HepG2 (cell line): Measurements from ENCODE around the gene DOC2A. TPM values are rescaled to one million over a fixed set of nuclear protein-coding genes. Genes with fewer than 3 reads are reported as not detected.

Experiments used
- DR1 ChIP-seq: sonication (generic); formaldehyde crosslinking; IDR thresholded peaks from 2 replicates; pipeline ENCODE4 v1.8.0; 2021; ENCODE audit warnings: mild to moderate bottlenecking, missing genetic modification reagents, inconsistent platforms
- FOXC1 ChIP-seq: sonication (generic); formaldehyde crosslinking; IDR thresholded peaks from 2 replicates; pipeline ENCODE4 v1.8.0; 2022; ENCODE audit warnings: mild to moderate bottlenecking, missing genetic modification reagents, borderline replicate concordance
- HDAC6 ChIP-seq: fragments of 200-600 bp; sonication (generic); IDR thresholded peaks from 2 replicates; pipeline ENCODE4 v1.7.0; 2017; ENCODE audit warnings: mild to moderate bottlenecking, antibody characterized with exemption, low read length, low read depth
- HNF4G ChIP-seq, 2 experiments: sonication (generic) in 1 of 2; formaldehyde crosslinking in 1 of 2; IDR thresholded peaks; 2 replicates each; pipeline versions ENCODE4 v1.4.0 to v1.6.1; 2011 to 2020; ENCODE audit warnings: borderline replicate concordance in 2 of 2, low read depth in 2 of 2, mild to moderate bottlenecking in 2 of 2, low read length in 1 of 2, missing genetic modification reagents in 1 of 2, moderate library complexity in 1 of 2
- IRX3 ChIP-seq: sonication (generic); formaldehyde crosslinking; IDR thresholded peaks from 2 replicates; pipeline ENCODE4 v1.8.1; 2023; ENCODE audit warnings: mild to moderate bottlenecking, low read depth, missing genetic modification reagents, borderline replicate concordance
- ISL2 ChIP-seq: sonication (generic); formaldehyde crosslinking; IDR thresholded peaks from 2 replicates; pipeline ENCODE4 v1.5.0; 2020; ENCODE audit warnings: missing genetic modification reagents
- NCOR1 ChIP-seq: fragments of 200-600 bp; sonication (generic); IDR thresholded peaks from 2 replicates; pipeline ENCODE4 v1.7.0; 2017; ENCODE audit warnings: antibody characterized with exemption, low read length, borderline replicate concordance
- RAD21 ChIP-seq: fragments of 450-650 bp; formaldehyde crosslinking; IDR thresholded peaks from 2 replicates; pipeline ENCODE4 v1.5.0; 2020; ENCODE audit warnings: mild to moderate bottlenecking
- SP2 ChIP-seq: sonication (generic); formaldehyde crosslinking; IDR thresholded peaks from 2 replicates; pipeline ENCODE4 v1.5.1; 2020; ENCODE audit warnings: mild to moderate bottlenecking, missing genetic modification reagents
- TRIM24 ChIP-seq: sonication (generic); formaldehyde crosslinking; IDR thresholded peaks from 2 replicates; pipeline ENCODE4 v1.8.0; 2022; ENCODE audit warnings: mild to moderate bottlenecking, missing genetic modification reagents
- ZNF326 ChIP-seq: sonication (generic); formaldehyde crosslinking; IDR thresholded peaks from 2 replicates; pipeline ENCODE4 v1.4.0; 2020; ENCODE audit warnings: missing genetic modification reagents, borderline replicate concordance
- ZNF546 ChIP-seq: sonication (generic); formaldehyde crosslinking; conservative IDR thresholded peaks from 2 replicates; pipeline ENCODE4 v1.8.1; 2023; ENCODE audit warnings: mild to moderate bottlenecking, missing genetic modification reagents
- ZNF550 ChIP-seq: sonication (generic); formaldehyde crosslinking; IDR thresholded peaks from 2 replicates; pipeline ENCODE4 v1.4.0; 2020; ENCODE audit warnings: mild to moderate bottlenecking, missing genetic modification reagents, borderline replicate concordance
- ZNF772 ChIP-seq: sonication (generic); formaldehyde crosslinking; IDR thresholded peaks from 2 replicates; pipeline ENCODE4 v1.5.0; 2020; ENCODE audit warnings: mild to moderate bottlenecking, missing genetic modification reagents
- polyA plus RNA-seq, 8 experiments: library from polyadenylated mRNA; depleted of rRNA in 3 of 8; stranded (reverse) in 7 of 8; unstranded in 1 of 8; fragments of >200 nt; fragmentation: Illumina TruSeq in 4 of 8; extraction: Trizol in 4 of 8; gene quantifications; 2 replicates each; pipeline versions ENCODE4 v1.2.1 to v1.2.3, GENCODE V29; 2011 to 2016; ENCODE audit warnings: low read depth in 4 of 8, missing spikeins in 1 of 8, mixed read lengths in 1 of 8; ENCODE audit not compliant: insufficient read depth in 1 of 8
- total RNA-seq, 5 experiments: library from RNA; depleted of rRNA; stranded (reverse); fragments of >200 nt; fragmentation: Illumina TruSeq; extraction: Trizol; gene quantifications; 2 replicates each; pipeline ENCODE4 v1.2.3, GENCODE V29; 2016; ENCODE audit warnings: low read depth in 1 of 5
- TF ChIP-seq, protein P1 (sequence below): IDR thresholded peaks from 2 replicates; pipeline ENCODE4 v1.6.1; 2016; ENCODE audit warnings: mild to moderate bottlenecking, missing biosample characterization, missing genetic modification reagents
- TF ChIP-seq, protein P2 (sequence below): sonication (generic); formaldehyde crosslinking; IDR thresholded peaks from 2 replicates; pipeline ENCODE4 v1.4.0; 2020; ENCODE audit warnings: missing genetic modification reagents, low read depth, mild to moderate bottlenecking, borderline replicate concordance
- TF ChIP-seq, protein P3 (sequence below): sonication (generic); formaldehyde crosslinking; IDR thresholded peaks from 2 replicates; pipeline ENCODE4 v1.5.0; 2020; ENCODE audit warnings: mild to moderate bottlenecking, missing genetic modification reagents
- TF ChIP-seq, protein P4 (sequence below), 2 experiments: sonication (generic) in 1 of 2; formaldehyde crosslinking in 1 of 2; IDR thresholded peaks; 2 replicates each; pipeline versions ENCODE4 v1.6.1 to v1.9.0; 2014 to 2022; ENCODE audit warnings: antibody characterized with exemption in 1 of 2, borderline replicate concordance in 1 of 2, inconsistent platforms in 1 of 2, low read depth in 1 of 2, missing genetic modification reagents in 1 of 2

The DOC2A gene
- total and polyA plus RNA-seq, 2 of the 13 experiments (the other 11 are each of a cell fraction or from before 2014, with no cell fraction given), result 0.15 to 0.55 TPM

DNA sequence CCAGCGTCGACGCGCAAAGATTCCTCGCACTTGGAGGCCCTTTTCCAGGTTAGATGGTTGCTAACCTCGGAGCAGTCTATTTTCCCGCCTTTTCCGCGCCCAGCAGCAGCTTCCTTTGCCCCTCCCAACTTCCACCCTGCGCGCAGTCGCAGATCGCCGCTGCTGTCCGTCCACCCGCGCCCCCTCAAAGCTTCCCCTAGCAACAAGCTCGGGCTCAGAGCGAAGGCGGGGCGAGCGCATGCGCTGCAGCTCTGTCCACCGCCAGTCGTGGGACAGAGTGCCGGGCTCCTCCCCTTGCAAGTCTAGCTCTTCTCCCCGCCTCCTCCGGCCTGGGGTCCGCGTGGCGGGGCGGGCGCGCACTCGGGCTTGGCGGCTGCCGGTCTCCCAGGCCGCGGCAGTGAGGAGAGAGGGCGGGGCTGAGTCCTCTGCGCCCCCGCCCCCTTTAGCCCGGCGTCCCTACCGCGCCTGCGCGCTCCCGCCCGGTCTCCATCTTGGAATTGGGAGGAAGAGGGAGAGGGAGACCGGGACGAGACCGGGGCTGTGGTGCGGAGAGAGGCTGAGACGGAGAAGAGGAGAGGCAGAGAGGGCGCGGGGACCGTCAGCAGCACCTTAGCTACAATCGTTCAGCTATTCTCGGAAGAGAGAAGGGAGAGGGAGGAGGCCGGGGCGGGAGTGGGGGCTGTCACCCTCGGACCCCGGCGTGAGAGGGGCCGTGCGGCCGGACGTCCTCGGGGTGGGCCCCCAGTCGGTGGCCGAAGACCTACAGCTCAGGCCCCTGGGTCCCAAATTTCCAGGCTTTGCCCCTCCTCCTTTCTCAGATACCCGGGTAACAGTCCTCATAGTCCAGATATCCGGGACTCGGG is 37.2 kb downstream of the DOC2A start, which contains the start of gene TAOK2 (continued):
- TF ChIP-seq, protein P1, sequence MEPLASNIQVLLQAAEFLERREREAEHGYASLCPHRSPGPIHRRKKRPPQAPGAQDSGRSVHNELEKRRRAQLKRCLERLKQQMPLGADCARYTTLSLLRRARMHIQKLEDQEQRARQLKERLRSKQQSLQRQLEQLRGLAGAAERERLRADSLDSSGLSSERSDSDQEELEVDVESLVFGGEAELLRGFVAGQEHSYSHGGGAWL, result peak; percentile 89
- TF ChIP-seq NCOR1 (no peak), DR1 (peak; percentile 96), ZNF326 (0 out of 2 replicates have a peak, but pooled peaks have one; percentile 73), ZNF546 (CRISPR knock-in tag) (peak; percentile 86), ZNF772 (CRISPR knock-in tag) (no peak; the same call in 1 of the 2 replicates), HDAC6 (no peak), ZNF550 (CRISPR knock-in tag) (no peak; the same call in 1 of the 2 replicates), RAD21 (CRISPR knock-in tag) (peak; percentile 5), HNF4G (IDR thresholded peaks at IDR 0.05; ENCODE audit: borderline replicate concordance, low read depth, low read length) (no peak; the same call in 1 of the 2 replicates), HNF4G (CRISPR knock-in tag; IDR thresholded peaks at IDR 0.05; ENCODE audit: borderline replicate concordance, low read depth) (peak; percentile 34; the same call in 1 of the 2 replicates), FOXC1 (CRISPR knock-in tag) (peak; percentile 65; the same call in 1 of the 2 replicates), IRX3 (CRISPR knock-in tag) (peak; percentile 48; the same call in 1 of the 2 replicates), TRIM24 (CRISPR knock-in tag) (no peak), ISL2 (CRISPR knock-in tag) (peak; percentile 88), SP2 (CRISPR knock-in tag) (peak; percentile 34)
- TF ChIP-seq, protein P2, sequence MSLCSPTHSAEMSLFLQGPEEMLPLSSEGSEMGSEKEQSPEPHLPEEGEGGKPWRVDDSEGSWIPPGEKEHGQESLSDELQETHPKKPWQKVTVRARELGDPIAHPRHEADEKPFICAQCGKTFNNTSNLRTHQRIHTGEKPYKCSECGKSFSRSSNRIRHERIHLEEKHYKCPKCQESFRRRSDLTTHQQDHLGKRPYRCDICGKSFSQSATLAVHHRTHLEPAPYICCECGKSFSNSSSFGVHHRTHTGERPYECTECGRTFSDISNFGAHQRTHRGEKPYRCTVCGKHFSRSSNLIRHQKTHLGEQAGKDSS, result peak; percentile 90; the same call in 1 of the 2 replicates
- TF ChIP-seq, protein P3, sequence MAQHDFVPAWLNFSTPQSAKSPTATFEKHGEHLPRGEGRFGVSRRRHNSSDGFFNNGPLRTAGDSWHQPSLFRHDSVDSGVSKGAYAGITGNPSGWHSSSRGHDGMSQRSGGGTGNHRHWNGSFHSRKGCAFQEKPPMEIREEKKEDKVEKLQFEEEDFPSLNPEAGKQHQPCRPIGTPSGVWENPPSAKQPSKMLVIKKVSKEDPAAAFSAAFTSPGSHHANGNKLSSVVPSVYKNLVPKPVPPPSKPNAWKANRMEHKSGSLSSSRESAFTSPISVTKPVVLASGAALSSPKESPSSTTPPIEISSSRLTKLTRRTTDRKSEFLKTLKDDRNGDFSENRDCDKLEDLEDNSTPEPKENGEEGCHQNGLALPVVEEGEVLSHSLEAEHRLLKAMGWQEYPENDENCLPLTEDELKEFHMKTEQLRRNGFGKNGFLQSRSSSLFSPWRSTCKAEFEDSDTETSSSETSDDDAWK (CRISPR knock-in tag), result no peak
- TF ChIP-seq, protein P4, sequence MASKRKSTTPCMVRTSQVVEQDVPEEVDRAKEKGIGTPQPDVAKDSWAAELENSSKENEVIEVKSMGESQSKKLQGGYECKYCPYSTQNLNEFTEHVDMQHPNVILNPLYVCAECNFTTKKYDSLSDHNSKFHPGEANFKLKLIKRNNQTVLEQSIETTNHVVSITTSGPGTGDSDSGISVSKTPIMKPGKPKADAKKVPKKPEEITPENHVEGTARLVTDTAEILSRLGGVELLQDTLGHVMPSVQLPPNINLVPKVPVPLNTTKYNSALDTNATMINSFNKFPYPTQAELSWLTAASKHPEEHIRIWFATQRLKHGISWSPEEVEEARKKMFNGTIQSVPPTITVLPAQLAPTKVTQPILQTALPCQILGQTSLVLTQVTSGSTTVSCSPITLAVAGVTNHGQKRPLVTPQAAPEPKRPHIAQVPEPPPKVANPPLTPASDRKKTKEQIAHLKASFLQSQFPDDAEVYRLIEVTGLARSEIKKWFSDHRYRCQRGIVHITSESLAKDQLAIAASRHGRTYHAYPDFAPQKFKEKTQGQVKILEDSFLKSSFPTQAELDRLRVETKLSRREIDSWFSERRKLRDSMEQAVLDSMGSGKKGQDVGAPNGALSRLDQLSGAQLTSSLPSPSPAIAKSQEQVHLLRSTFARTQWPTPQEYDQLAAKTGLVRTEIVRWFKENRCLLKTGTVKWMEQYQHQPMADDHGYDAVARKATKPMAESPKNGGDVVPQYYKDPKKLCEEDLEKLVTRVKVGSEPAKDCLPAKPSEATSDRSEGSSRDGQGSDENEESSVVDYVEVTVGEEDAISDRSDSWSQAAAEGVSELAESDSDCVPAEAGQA (IDR thresholded peaks at IDR 0.05; ENCODE audit: low read depth), result peak; percentile 56; the same call in 1 of the 2 replicates
- TF ChIP-seq, protein P4 (CRISPR knock-in tag; IDR thresholded peaks at IDR 0.05; ENCODE audit: borderline replicate concordance), result peak; percentile 60; the same call in 1 of the 2 replicates
